IMR-90 (cell line): Measurements from ENCODE around the gene AP2B1. TPM values are rescaled to one million over a fixed set of nuclear protein-coding genes. Genes with fewer than 3 reads are reported as not detected.

Experiments
- ATAC-seq: fragments of 200-7000 bp; cut with Tn5 transposase; 2 replicates; pipeline ENCODE4 v1.9.1; 2020; ENCODE audit warnings: low read depth, mild to moderate bottlenecking, moderate library complexity
- BruUV-seq: library from RNA; stranded (reverse); fragments of 400-500 nt; replicated peaks from 2 replicates; lab custom pipeline; 2021; lab: Mats Ljungman, UMichigan
- CTCF ChIA-PET: fragments of 300-600 bp; formaldehyde crosslinking; extraction: SDS; loops from one replicate; lab custom pipeline; 2021; ENCODE audit warnings: antibody characterized with exemption; lab: Yijun Ruan, JAX
- POLR2A ChIA-PET: fragments of 300-600 bp; sonication (Branson Sonifier 250); formaldehyde crosslinking; loops from one replicate; lab custom pipeline; 2022; ENCODE audit warnings: antibody characterized with exemption; ENCODE audit not compliant: unreplicated experiment; lab: Charles Lee
- DNase-seq: peaks from one replicate; pipeline ENCODE4 v3.0.0; 2013
- H2AFZ ChIP-seq: replicated peaks from 2 replicates; pipeline ENCODE3; 2013; ENCODE audit warnings: low read length, mild to moderate bottlenecking; ENCODE audit not compliant: poor library complexity
- H2AK5ac ChIP-seq: 2 replicates; pipeline ENCODE4 v1.6.1; 2013; ENCODE audit warnings: low read depth, low read length, inconsistent platforms
- H2AK9ac ChIP-seq: replicated peaks from 2 replicates; pipeline ENCODE3; 2013; ENCODE audit warnings: mild to moderate bottlenecking, low read depth, low read length, moderate library complexity; ENCODE audit not compliant: poor library complexity
- H2BK120ac ChIP-seq: 2 replicates; pipeline ENCODE4 v1.6.1; 2013; ENCODE audit warnings: low read depth, low read length, inconsistent platforms
- H2BK15ac ChIP-seq: 3 replicates; pipeline ENCODE4 v1.6.1; 2013; ENCODE audit warnings: low read depth, low read length, inconsistent platforms
- H2BK20ac ChIP-seq: 2 replicates; pipeline ENCODE4 v1.6.1; 2013; ENCODE audit warnings: low read depth, mild to moderate bottlenecking, inconsistent platforms, low read length, moderate library complexity
- H2BK5ac ChIP-seq: 2 replicates; pipeline ENCODE4 v1.6.1; 2013; ENCODE audit warnings: mild to moderate bottlenecking, low read depth, low read length, inconsistent platforms; ENCODE audit not compliant: poor library complexity, severe bottlenecking
- H3K14ac ChIP-seq: replicated peaks from 2 replicates; pipeline ENCODE4 v1.6.1; 2013; ENCODE audit warnings: low read depth, low read length, inconsistent platforms
- H3K18ac ChIP-seq: 2 replicates; pipeline ENCODE4 v1.6.1; 2013; ENCODE audit warnings: low read depth, low read length, control low read depth
- H3K23ac ChIP-seq: 2 replicates; pipeline ENCODE4 v1.6.1; 2013; ENCODE audit warnings: low read depth, low read length, inconsistent platforms
- H3K27ac ChIP-seq: 2 replicates; pipeline ENCODE4 v1.5.1; 2013; ENCODE audit warnings: mild to moderate bottlenecking, control low read depth, low read length; ENCODE audit not compliant: insufficient read depth
- H3K27me3 ChIP-seq: 2 replicates; pipeline ENCODE4 v1.6.1; 2013; ENCODE audit warnings: low read length; ENCODE audit not compliant: control insufficient read depth, insufficient read depth
- H3K36me3 ChIP-seq: 2 replicates; pipeline ENCODE4 v1.6.1; 2013; ENCODE audit warnings: low read length, mixed read lengths; ENCODE audit not compliant: control insufficient read depth, insufficient read depth
- H3K4ac ChIP-seq: 2 replicates; pipeline ENCODE4 v1.6.1; 2013; ENCODE audit warnings: low read depth, low read length, inconsistent platforms
- H3K4me1 ChIP-seq: 2 replicates; pipeline ENCODE4 v1.6.1; 2013; ENCODE audit warnings: low read length, mixed read lengths; ENCODE audit not compliant: control insufficient read depth, insufficient read depth
- H3K4me2 ChIP-seq: 2 replicates; pipeline ENCODE4 v1.6.1; 2013; ENCODE audit warnings: low read depth, mild to moderate bottlenecking, control low read depth, low read length, moderate library complexity
- H3K4me3 ChIP-seq: 2 replicates; pipeline ENCODE4 v1.5.1; 2013; ENCODE audit warnings: low read depth, mild to moderate bottlenecking, control low read depth, low read length, moderate library complexity; ENCODE audit not compliant: insufficient read depth
- H3K56ac ChIP-seq: 2 replicates; pipeline ENCODE4 v1.6.1; 2013; ENCODE audit warnings: low read length, inconsistent platforms; ENCODE audit not compliant: insufficient read depth; ENCODE audit errors: extremely low read depth
- H3K79me1 ChIP-seq, 2 experiments: 2 replicates each; pipeline ENCODE4 v1.6.1; 2013; ENCODE audit warnings: low read length in 2 of 2, inconsistent platforms in 1 of 2, low read depth in 1 of 2
- H3K9ac ChIP-seq: 2 replicates; pipeline ENCODE4 v1.6.1; 2013; ENCODE audit warnings: low read depth, low read length, control low read depth
- H3K9me1 ChIP-seq: 2 replicates; pipeline ENCODE4 v1.6.1; 2013; ENCODE audit warnings: low read length, inconsistent platforms; ENCODE audit not compliant: insufficient read depth
- H3K9me3 ChIP-seq: 2 replicates; pipeline ENCODE4 v1.6.1; 2013; ENCODE audit warnings: low read length; ENCODE audit not compliant: control insufficient read depth, insufficient read depth
- H4K20me1 ChIP-seq: 2 replicates; pipeline ENCODE4 v1.6.1; 2013; ENCODE audit warnings: low read length, inconsistent platforms; ENCODE audit not compliant: insufficient read depth
- H4K5ac ChIP-seq: 2 replicates; pipeline ENCODE4 v1.6.1; 2013; ENCODE audit warnings: mild to moderate bottlenecking, low read depth, low read length, control low read depth
- H4K8ac ChIP-seq, 2 experiments: 2 replicates each; pipeline ENCODE4 v1.6.1; 2013; ENCODE audit warnings: low read depth in 2 of 2, low read length in 2 of 2, control low read depth in 1 of 2, inconsistent platforms in 1 of 2
- H4K91ac ChIP-seq: 2 replicates; pipeline ENCODE4 v1.6.1; 2013; ENCODE audit warnings: low read depth, low read length, inconsistent platforms; ENCODE audit not compliant: insufficient read depth
- BHLHE40 ChIP-seq: fragments of 150-350 bp; IDR thresholded peaks from 2 replicates; pipeline ENCODE4 v1.6.1; 2016; ENCODE audit warnings: mild to moderate bottlenecking, low read depth, low read length
- CEBPB ChIP-seq: IDR thresholded peaks from 2 replicates; pipeline ENCODE4 v1.6.1; 2012; ENCODE audit warnings: low read depth, low read length, improper control_type of control experiment
- CHD1 ChIP-seq: IDR thresholded peaks from 2 replicates; pipeline ENCODE4 v1.6.1; 2012; ENCODE audit warnings: low read depth, low read length, improper control_type of control experiment
- ELK1 ChIP-seq: fragments of 150-350 bp; IDR thresholded peaks from 2 replicates; pipeline ENCODE4 v1.6.1; 2016; ENCODE audit warnings: low read depth, mild to moderate bottlenecking, low read length, moderate library complexity, borderline replicate concordance
- FOS ChIP-seq: fragments of 150-350 bp; IDR thresholded peaks from 2 replicates; pipeline ENCODE4 v1.6.1; 2016; ENCODE audit warnings: low read depth, low read length
- MAFK ChIP-seq: IDR thresholded peaks from 2 replicates; pipeline ENCODE4 v1.6.1; 2012; ENCODE audit warnings: low read depth, low read length, improper control_type of control experiment
- MAZ ChIP-seq: IDR thresholded peaks from 2 replicates; pipeline ENCODE4 v1.6.1; 2012; ENCODE audit warnings: low read depth, mild to moderate bottlenecking, low read length, improper control_type of control experiment, moderate library complexity, borderline replicate concordance
- MXI1 ChIP-seq: IDR thresholded peaks from 2 replicates; pipeline ENCODE4 v1.6.1; 2012; ENCODE audit warnings: low read depth, mild to moderate bottlenecking, low read length, moderate library complexity, borderline replicate concordance
- NFE2L2 ChIP-seq: fragments of 150-350 bp; IDR thresholded peaks from 2 replicates; pipeline ENCODE4 v1.6.1; 2016; ENCODE audit warnings: low read depth, mild to moderate bottlenecking, low read length
- POLR2A ChIP-seq: IDR thresholded peaks from 2 replicates; pipeline ENCODE4 v1.6.1; 2012; ENCODE audit warnings: mild to moderate bottlenecking, low read depth, low read length
- RAD21 ChIP-seq: IDR thresholded peaks from 2 replicates; pipeline ENCODE4 v1.6.1; 2012; ENCODE audit warnings: low read length, improper control_type of control experiment
- RCOR1 ChIP-seq: IDR thresholded peaks from 2 replicates; pipeline ENCODE4 v1.6.1; 2012; ENCODE audit warnings: mild to moderate bottlenecking, low read length, improper control_type of control experiment; ENCODE audit not compliant: insufficient replicate concordance
- RFX5 ChIP-seq: IDR thresholded peaks from 2 replicates; pipeline ENCODE4 v1.8.0; 2012; ENCODE audit warnings: low read depth, mild to moderate bottlenecking, low read length, moderate library complexity
- SMC3 ChIP-seq: fragments of 150-350 bp; IDR thresholded peaks from 2 replicates; pipeline ENCODE4 v1.6.1; 2016; ENCODE audit warnings: low read depth, mild to moderate bottlenecking, antibody characterized with exemption, low read length, moderate library complexity
- WGBS, 2 experiments: methylation state at CpG; one replicate each; pipeline versions ENCODE4 v1.1.5 to v1.1.7; 2013; ENCODE audit warnings: missing lambda C conversion rate in 2 of 2; ENCODE audit not compliant: insufficient read length in 1 of 2; ENCODE audit errors: extremely low coverage in 2 of 2; 5-methylcytosine and 5-hydroxymethylcytosine counted together
- dilution Hi-C: fragments of 300-500 bp; cut with HindIII; formaldehyde crosslinking; loops from one replicate; pipeline ENCODE4 v1.14.3; 2018; ENCODE audit warnings: low sequenced_read_pairs; ENCODE audit not compliant: unreplicated experiment
- in situ Hi-C: fragments of 300-500 bp; cut with MboI; formaldehyde crosslinking; loops from 3 replicates; pipeline ENCODE4 v1.14.3; 2019; ENCODE audit warnings: low sequenced_read_pairs, inconsistent platforms, mixed read lengths
- intact Hi-C: fragments of 100-400 bp; cut with micrococcal nuclease; formaldehyde crosslinking; loops from 2 replicates; pipeline ENCODE4 v1.10.0; 2022
- polyA plus RNA-seq, 3 experiments: library from polyadenylated mRNA; depleted of rRNA; stranded (reverse); fragments of >200 nt; gene quantifications; 2 replicates each; pipeline ENCODE4 v1.2.3, GENCODE V29; 2012; ENCODE audit warnings: low replicate concordance in 1 of 3
- total RNA-seq: library from RNA; depleted of rRNA; stranded (reverse); fragments of >200 nt; gene quantifications from 2 replicates; pipeline ENCODE4 v1.2.3, GENCODE V29; 2012
- TF ChIP-seq, protein P1 (sequence below): fragments of 150-350 bp; IDR thresholded peaks from 2 replicates; pipeline ENCODE4 v1.6.1; 2017; ENCODE audit warnings: mild to moderate bottlenecking, antibody characterized with exemption, low read length, low read depth
- TF ChIP-seq, protein P2 (sequence below): conservative IDR thresholded peaks from 2 replicates; pipeline ENCODE4 v1.5.1; 2012; ENCODE audit warnings: mild to moderate bottlenecking, low read depth, low read length, improper control_type of control experiment

Gene AP2B1
- total and polyA plus RNA-seq, 2 of the 4 experiments (the other 2 are of a cell fraction), result 102 to 125 TPM

DNA sequence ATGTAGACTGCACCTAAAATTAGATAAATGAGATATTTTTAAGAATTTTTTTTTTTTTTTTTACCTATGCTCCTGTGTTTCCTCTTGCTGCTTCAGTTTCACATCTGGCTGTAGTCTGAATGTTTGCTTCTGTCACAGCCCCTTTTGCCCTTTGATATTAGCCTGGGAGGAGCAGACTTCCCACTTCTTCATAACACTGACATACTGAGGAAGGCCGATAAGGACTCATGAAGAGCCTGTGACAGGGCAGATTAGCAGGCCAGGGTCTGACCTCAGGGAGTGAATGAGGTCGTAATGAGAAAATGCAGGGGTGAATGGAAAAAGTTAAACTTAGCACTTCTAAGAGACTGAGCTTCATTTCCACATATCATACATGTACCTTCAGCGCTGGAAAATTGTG, 26.4 kb upstream of the AP2B1 start, which contains the start of gene SLFN14:
SLFN14 (minus strand) TSS at position 117 of the 400 bp plus-strand sequence. CDS start 2,757 bp downstream, outside the sequence.
- no TSS peak for BruUV-seq
- H3K23ac ChIP-seq, result no peak within 1 kb of the TSS
- no peak within 1 kb of the TSS for H3K56ac ChIP-seq
- H2BK15ac ChIP-seq, result no peak within 1 kb of the TSS
- H2BK20ac ChIP-seq, result no peak within 1 kb of the TSS
- WGBS, 2 experiments, result no CpG with 5 or more reads among the region's 3 CpGs
- no peaks in the 10 kb centered on the region for H4K20me1 ChIP-seq
- no peak for TF ChIP-seq SMC3
- no peak for TF ChIP-seq RFX5
- no peak for TF ChIP-seq FOS
- TF ChIP-seq RAD21, result no peak
- TF ChIP-seq, protein P1, sequence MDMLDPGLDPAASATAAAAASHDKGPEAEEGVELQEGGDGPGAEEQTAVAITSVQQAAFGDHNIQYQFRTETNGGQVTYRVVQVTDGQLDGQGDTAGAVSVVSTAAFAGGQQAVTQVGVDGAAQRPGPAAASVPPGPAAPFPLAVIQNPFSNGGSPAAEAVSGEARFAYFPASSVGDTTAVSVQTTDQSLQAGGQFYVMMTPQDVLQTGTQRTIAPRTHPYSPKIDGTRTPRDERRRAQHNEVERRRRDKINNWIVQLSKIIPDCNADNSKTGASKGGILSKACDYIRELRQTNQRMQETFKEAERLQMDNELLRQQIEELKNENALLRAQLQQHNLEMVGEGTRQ, result no peak
- TF ChIP-seq BHLHE40, result no peak
- TF ChIP-seq CHD1, result no peak
- TF ChIP-seq NFE2L2, result no peak
- no peak for TF ChIP-seq RCOR1
- TF ChIP-seq POLR2A, result no peak
- TF ChIP-seq MXI1, result no peak
- no peak for TF ChIP-seq CEBPB
- TF ChIP-seq MAFK, result no peak
- TF ChIP-seq ELK1, result no peak
- TF ChIP-seq, protein P2, sequence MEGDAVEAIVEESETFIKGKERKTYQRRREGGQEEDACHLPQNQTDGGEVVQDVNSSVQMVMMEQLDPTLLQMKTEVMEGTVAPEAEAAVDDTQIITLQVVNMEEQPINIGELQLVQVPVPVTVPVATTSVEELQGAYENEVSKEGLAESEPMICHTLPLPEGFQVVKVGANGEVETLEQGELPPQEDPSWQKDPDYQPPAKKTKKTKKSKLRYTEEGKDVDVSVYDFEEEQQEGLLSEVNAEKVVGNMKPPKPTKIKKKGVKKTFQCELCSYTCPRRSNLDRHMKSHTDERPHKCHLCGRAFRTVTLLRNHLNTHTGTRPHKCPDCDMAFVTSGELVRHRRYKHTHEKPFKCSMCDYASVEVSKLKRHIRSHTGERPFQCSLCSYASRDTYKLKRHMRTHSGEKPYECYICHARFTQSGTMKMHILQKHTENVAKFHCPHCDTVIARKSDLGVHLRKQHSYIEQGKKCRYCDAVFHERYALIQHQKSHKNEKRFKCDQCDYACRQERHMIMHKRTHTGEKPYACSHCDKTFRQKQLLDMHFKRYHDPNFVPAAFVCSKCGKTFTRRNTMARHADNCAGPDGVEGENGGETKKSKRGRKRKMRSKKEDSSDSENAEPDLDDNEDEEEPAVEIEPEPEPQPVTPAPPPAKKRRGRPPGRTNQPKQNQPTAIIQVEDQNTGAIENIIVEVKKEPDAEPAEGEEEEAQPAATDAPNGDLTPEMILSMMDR, result no peak
- TF ChIP-seq MAZ, result no peak
- H3K27ac ChIP-seq, result no peak within 1 kb of the TSS
- no peak within 1 kb of the TSS for H2BK5ac ChIP-seq
- H3K4me1 ChIP-seq, result no peaks in the 10 kb centered on the region
- no peak for DNase-seq
- H3K36me3 ChIP-seq, result no peaks in the 10 kb centered on the region
- CTCF ChIA-PET, result no interaction called here
- no peaks in the 10 kb centered on the region for H3K9me3 ChIP-seq
- no peak within 1 kb of the TSS for H3K9ac ChIP-seq
- intact Hi-C loops (no loop called here), dilution Hi-C loops (no loop called here), in situ Hi-C loops (no loop called here)
- H3K9me1 ChIP-seq, result no peaks in the 10 kb centered on the region
- no peak within 1 kb of the TSS for H3K4ac ChIP-seq
- H4K8ac ChIP-seq, result no peak within 1 kb of the TSS
- no peak within 1 kb of the TSS for H2AK5ac ChIP-seq
- POLR2A ChIA-PET, result no interaction called here
- no peak within 1 kb of the TSS for H3K18ac ChIP-seq
- no peak within 1 kb of the TSS for H3K4me2 ChIP-seq
- H4K91ac ChIP-seq, result no peak within 1 kb of the TSS
- H3K27me3 ChIP-seq, result peaks cover 14% of the 10 kb centered on the region
- H2AFZ ChIP-seq, result no peak within 1 kb of the TSS
- ATAC-seq, result no peak
- H2BK120ac ChIP-seq, result no peak within 1 kb of the TSS
- H3K79me1 ChIP-seq, result no peaks in the 10 kb centered on the region
- H4K5ac ChIP-seq, result no peak within 1 kb of the TSS
- H2AK9ac ChIP-seq, result no peak within 1 kb of the TSS
- H3K4me3 ChIP-seq, result no peak within 1 kb of the TSS
- no peak within 1 kb of the TSS for H3K14ac ChIP-seq
